Left lung (tissue), 10 donors: ENCODE data around the gene AFAP1L2. TPM values are rescaled to one million over a fixed set of nuclear protein-coding genes. Genes with fewer than 3 reads are reported as not detected.

Experiments
- ATAC-seq: fragments of 200-7000 bp; cut with Tn5 transposase; one replicate; pipeline ENCODE4 v1.9.1; 2020; ENCODE audit warnings: moderate library complexity
- DNase-seq, 4 donors: peaks; one replicate each; pipeline ENCODE4 v3.0.0-alpha.2; 2013 to 2020
- H3K27ac ChIP-seq, 2 donors: fragments of 200-600 bp; sonication (generic) in 1 of 2; one replicate each; pipeline versions ENCODE4 v1.5.0 to v1.8.0; 2020 to 2021
- H3K27me3 ChIP-seq, 2 donors: fragments of 200-600 bp; sonication (generic) in 1 of 2; one replicate each; pipeline versions ENCODE4 v1.5.0 to v1.8.0; 2020 to 2021
- H3K36me3 ChIP-seq, 2 donors: fragments of 200-600 bp; sonication (generic) in 1 of 2; one replicate each; pipeline versions ENCODE4 v1.5.0 to v1.8.0; 2020 to 2021
- H3K4me1 ChIP-seq, 2 donors: fragments of 200-600 bp; one replicate each; pipeline ENCODE4 v1.8.0; 2021
- H3K4me3 ChIP-seq, 2 donors: fragments of 200-600 bp; sonication (generic) in 1 of 2; one replicate each; pipeline versions ENCODE4 v1.5.0 to v1.8.0; 2020 to 2021; ENCODE audit warnings: mild to moderate bottlenecking in 1 of 2
- H3K9me3 ChIP-seq, 2 donors: fragments of 200-600 bp; sonication (generic) in 1 of 2; one replicate each; pipeline versions ENCODE4 v1.5.0 to v1.8.0; 2020 to 2021
- CTCF ChIP-seq, 2 donors: fragments of 200-600 bp; sonication (generic) in 1 of 2; IDR thresholded peaks; one replicate each; pipeline versions ENCODE4 v1.5.0 to v1.8.0; 2021; ENCODE audit warnings: antibody characterized with exemption in 2 of 2
- intact Hi-C, 2 donors: fragments of 100-400 bp; cut with DNase I; formaldehyde crosslinking; loops; one replicate each; pipeline versions ENCODE4 v1.11.2 to v1.14.2; 2022
- polyA plus RNA-seq, 6 donors: library from polyadenylated mRNA; unstranded; fragments of 120-200 nt; gene quantifications; one replicate each; pipeline ENCODE4 v1.2.1, GENCODE V29; 2013; ENCODE audit not compliant: insufficient read length in 6 of 6
- total RNA-seq, 2 donors: library from RNA; stranded (reverse); fragmentation: NEBNext Ultra II Directional; extraction: Animal tissue kit (Norgen Biotek cat#: 25700); gene quantifications; one replicate each; pipeline ENCODE4 v1.2.1, GENCODE V29; 2021
- donor health status: DM: no; HTN: yes; CAD: no.
- donor health status: DM: no; HTN: no; CAD: no.

Gene AFAP1L2
- total and polyA plus RNA-seq, 8 donors, result 6.4 to 43.3 (median 33.2) TPM

- Histone ChIP-seq H3K9me3 (no peaks in the 10 kb centered on the region), H3K4me1 (no peaks in the 10 kb centered on the region), H3K27ac (no peak overlapping the region), H3K36me3 (no peaks in the 10 kb centered on the region), H3K27me3 (no peaks in the 10 kb centered on the region), H3K4me3 (no peak overlapping the region)
- intact Hi-C loops, result no loop called here
- ATAC-seq (no peak), DNase-seq (no peak)
- no peak for TF ChIP-seq CTCF (IDR thresholded peaks at IDR 0.05)
Observed at GRCh38 chr10:114278884-114279191, 125.5 kb downstream of the AFAP1L2 start.

GRCh38 chr10:114278140-114278883 lies 126.0 kb downstream of the AFAP1L2 start:
- no peak for DNase-seq

GRCh38 chr10:114276671-114277070 lies 127.6 kb downstream of the AFAP1L2 start:
- Histone ChIP-seq H3K4me3 (no peak overlapping the region), H3K27me3 (no peaks in the 10 kb centered on the region), H3K27ac (no peak overlapping the region), H3K9me3 (no peaks in the 10 kb centered on the region), H3K4me1 (no peaks in the 10 kb centered on the region), H3K36me3 (no peaks in the 10 kb centered on the region)
- intact Hi-C loops, result no loop called here
- ATAC-seq (no peak), DNase-seq (no peak)
- TF ChIP-seq CTCF (IDR thresholded peaks at IDR 0.05), result no peak

More at GRCh38 chr10:114278140-114278883, 126.0 kb downstream of the AFAP1L2 start:
- no peak for TF ChIP-seq CTCF (IDR thresholded peaks at IDR 0.05)
- intact Hi-C loops, result no loop called here
- Histone ChIP-seq H3K36me3 (no peaks in the 10 kb centered on the region), H3K4me1 (no peaks in the 10 kb centered on the region), H3K4me3 (no peak overlapping the region), H3K27me3 (no peaks in the 10 kb centered on the region), H3K27ac (no peak overlapping the region), H3K9me3 (no peaks in the 10 kb centered on the region)
- ATAC-seq, result no peak

- Histone ChIP-seq H3K4me1 (no peaks in the 10 kb centered on the region), H3K9me3 (no peaks in the 10 kb centered on the region), H3K4me3 (no peak overlapping the region), H3K27ac (no peak overlapping the region), H3K27me3 (no peaks in the 10 kb centered on the region), H3K36me3 (no peaks in the 10 kb centered on the region)
- no peak for TF ChIP-seq CTCF (IDR thresholded peaks at IDR 0.05)
- intact Hi-C loops, result no loop called here
- DNase-seq, result no peak
- no peak for ATAC-seq
Observed at GRCh38 chr10:114276066-114276465, 128.2 kb downstream of the AFAP1L2 start.

GRCh38 chr10:114274616-114275453 lies 129.5 kb downstream of the AFAP1L2 start:
- H3K36me3 ChIP-seq, result no peaks in the 10 kb centered on the region
- no peaks in the 10 kb centered on the region for H3K27me3 ChIP-seq
- no peaks in the 10 kb centered on the region for H3K4me1 ChIP-seq
- no peak overlapping the region for H3K4me3 ChIP-seq
- no peaks in the 10 kb centered on the region for H3K9me3 ChIP-seq
- intact Hi-C loops, result no loop called here
- no peak overlapping the region for H3K27ac ChIP-seq
- no peak for DNase-seq
- TF ChIP-seq CTCF (IDR thresholded peaks at IDR 0.05), result no peak
- ATAC-seq, result no peak
